HG02852 (cell line): Measurements from ENCODE around the gene BIRC5.
"Not testable (repeated sequence)": the region's sequence is repeated elsewhere in the genome, so short reads cannot be mapped to it uniquely, and the experiment has no call there.

Source experiments
- ATAC-seq: cut with Tn5 transposase; IDR thresholded peaks from one replicate; pipeline ENCODE4 v1.9.1; 2021; ENCODE audit warnings: mild to moderate bottlenecking, moderate library complexity; ENCODE audit not compliant: unreplicated experiment

Gene BIRC5

GRCh38 chr17:78238823-78239488 is 24.9 kb downstream of the BIRC5 start:
- no peak for ATAC-seq

- ATAC-seq = no peak
Observed at GRCh38 chr17:78239489-78239931, 25.5 kb downstream of the BIRC5 start.

- ATAC-seq = no peak
Observed at GRCh38 chr17:78240012-78240655, 26.1 kb downstream of the BIRC5 start.

- ATAC-seq = no peak
Observed at GRCh38 chr17:78240839-78241238, 26.8 kb downstream of the BIRC5 start.

GRCh38 chr17:78241277-78242023 is 27.4 kb downstream of the BIRC5 start:
- ATAC-seq = no peak

- ATAC-seq = no peak
Observed at GRCh38 chr17:78242024-78242742, 28.1 kb downstream of the BIRC5 start.

- no peak for ATAC-seq
Observed at GRCh38 chr17:78247304-78247703, 33.3 kb downstream of the BIRC5 start.

- ATAC-seq = no peak
Observed at GRCh38 chr17:78248051-78248914, 34.2 kb downstream of the BIRC5 start.

GRCh38 chr17:78249074-78249817 is 35.2 kb downstream of the BIRC5 start:
- no peak for ATAC-seq

- ATAC-seq = no peak
Observed at GRCh38 chr17:78249818-78250806, 36.1 kb downstream of the BIRC5 start.

GRCh38 chr17:78250891-78251772 is 37.1 kb downstream of the BIRC5 start:
- ATAC-seq = peak; percentile 49

- no peak for ATAC-seq
Observed at GRCh38 chr17:78251773-78252103, 37.7 kb downstream of the BIRC5 start.

- ATAC-seq = no peak
Observed at GRCh38 chr17:78252111-78252634, 38.1 kb downstream of the BIRC5 start.

GRCh38 chr17:78252701-78253635 is 38.9 kb downstream of the BIRC5 start:
- ATAC-seq = no peak

GRCh38 chr17:78253636-78253945 is 39.5 kb downstream of the BIRC5 start:
- ATAC-seq = not testable (repeated sequence)

- peak; percentile 52 for ATAC-seq
Observed at GRCh38 chr17:78253946-78254672, 40.1 kb downstream of the BIRC5 start.
